Lower leg skin (tissue), 4 donors: Measurements from ENCODE around the gene TPM2. TPM values are rescaled to one million over a fixed set of nuclear protein-coding genes. Genes with fewer than 3 reads are reported as not detected.

Experiments
- DNase-seq, 2 donors: peaks; one replicate each; pipeline ENCODE4 v3.0.0-alpha.2; 2019; ENCODE audit warnings: low spot score in 2 of 2
- H3K4me3 ChIP-seq: fragments of 200-600 bp; sonication (generic); 2 replicates; pipeline ENCODE4 v1.5.1; 2017; ENCODE audit warnings: mild to moderate bottlenecking, low read depth; ENCODE audit not compliant: poor library complexity, severe bottlenecking
- CTCF ChIP-seq, 3 donors: fragments of 450-650 bp; IDR thresholded peaks; one replicate each; pipeline ENCODE4 v1.5.1; 2016; ENCODE audit warnings: antibody characterized with exemption in 3 of 3, mild to moderate bottlenecking in 3 of 3, moderate library complexity in 2 of 3
- POLR2A ChIP-seq, 2 donors: fragments of 450-650 bp; IDR thresholded peaks; one replicate each; pipeline ENCODE4 v1.6.1; 2016 to 2017; ENCODE audit warnings: antibody characterized with exemption in 2 of 2, mild to moderate bottlenecking in 1 of 2, moderate library complexity in 1 of 2
- WGBS, 2 donors: methylation state at CpG; one replicate each; pipeline ENCODE4 v1.1.5; 2018; 5-methylcytosine and 5-hydroxymethylcytosine counted together
- intact Hi-C: fragments of 100-400 bp; cut with DNase I; formaldehyde crosslinking; loops from one replicate; pipeline ENCODE4 v1.15.0; 2023; ENCODE audit warnings: low total_unique reads
- total RNA-seq, 4 donors: library from RNA; depleted of rRNA; stranded (reverse); fragments of >200 nt; gene quantifications; one replicate each; pipeline ENCODE4 v1.1.0, GENCODE V29; 2016

TPM2 gene
- total RNA-seq, 4 donors from 2014 or later = 36.3 to 190 (median 68.6) TPM

- H3K4me3 ChIP-seq = no peak overlapping the region
- 90 to 91% methylated on average over 14 of the region's 14 CpGs for WGBS, 2 donors
- TF ChIP-seq POLR2A (IDR thresholded peaks at IDR 0.05) = no peak
- TF ChIP-seq CTCF (IDR thresholded peaks at IDR 0.05) = no peak
- intact Hi-C loops = no loop called here
- no peak for DNase-seq
These were observed 27.6 kb upstream of the TPM2 start for GRCh38 chr9:35717132-35717870.

- no peak overlapping the region for H3K4me3 ChIP-seq
- intact Hi-C loops = no loop called here
- DNase-seq = no peak
- TF ChIP-seq CTCF (IDR thresholded peaks at IDR 0.05) (no peak), POLR2A (IDR thresholded peaks at IDR 0.05) (no peak)
- 86 to 94% methylated on average over 4 of the region's 4 CpGs for WGBS, 2 donors
These were observed 26.5 kb upstream of the TPM2 start for GRCh38 chr9:35716230-35716629.

GRCh38 chr9:35714579-35715252 lies 25.0 kb upstream of the TPM2 start:
- 91 to 95% methylated on average over 12 to 13 of the region's 13 CpGs for WGBS, 2 donors
- TF ChIP-seq CTCF (IDR thresholded peaks at IDR 0.05) = no peak
- no peak for TF ChIP-seq POLR2A (IDR thresholded peaks at IDR 0.05)
- no peak for DNase-seq
- no peak overlapping the region for H3K4me3 ChIP-seq
- intact Hi-C loops = no loop called here

- H3K4me3 ChIP-seq = no peak overlapping the region
- 93 to 98% methylated on average over 6 of the region's 6 CpGs for WGBS, 2 donors
- TF ChIP-seq CTCF (IDR thresholded peaks at IDR 0.05) = no peak
- TF ChIP-seq POLR2A (IDR thresholded peaks at IDR 0.05) = no peak
- DNase-seq = no peak
- intact Hi-C loops = no loop called here
These were observed 24.4 kb upstream of the TPM2 start for GRCh38 chr9:35714123-35714522.

GRCh38 chr9:35713578-35713977 lies 23.9 kb upstream of the TPM2 start:
- H3K4me3 ChIP-seq = no peak overlapping the region
- intact Hi-C loops = no loop called here
- TF ChIP-seq POLR2A (IDR thresholded peaks at IDR 0.05) (no peak), CTCF (IDR thresholded peaks at IDR 0.05) (no peak)
- no peak for DNase-seq
- 93% methylated on average over 3 of the region's 3 CpGs for WGBS, 2 donors
